ENCODE data around the gene UBE2D3. TPM values are rescaled to one million over a fixed set of nuclear protein-coding genes. Genes with fewer than 3 reads are reported as not detected.

Gene UBE2D3
- total and polyA plus RNA-seq, 8 donors, result 143 to 398 (median 277) TPM

- Histone ChIP-seq H3K27me3 (no peaks in the 10 kb centered on the region), H3K27ac (no peak overlapping the region), H3K9me3 (no peaks in the 10 kb centered on the region), H3K4me3 (no peak overlapping the region), H3K4me1 (peaks cover 5 to 14% (median 9%) of the 10 kb centered on the region in 4 donors), H3K36me3 (no peaks in the 10 kb centered on the region)
- no peak for DNase-seq
- WGBS, 5 donors, result 92 to 95% (median 94%) methylated on average over 3 of the region's 3 CpGs
- intact Hi-C loops (cut with DNase I; ENCODE audit: low total_unique reads), result no loop called here
- TF ChIP-seq CTCF (IDR thresholded peaks at IDR 0.05) (no peak), POLR2A (IDR thresholded peaks at IDR 0.05) (no peak), EP300 (IDR thresholded peaks at IDR 0.05) (no peak), POLR2AphosphoS5 (IDR thresholded peaks at IDR 0.05) (no peak)
Observed at GRCh38 chr4:102764901-102765300, 62.5 kb downstream of the UBE2D3 start.

GRCh38 chr4:102761906-102762305 lies 65.4 kb downstream of the UBE2D3 start:
- intact Hi-C loops (cut with DNase I; ENCODE audit: low total_unique reads), result no loop called here
- Histone ChIP-seq H3K4me3 (peak overlapping the region in 3 of 4 donors; percentile 83 to 93 (median 86)), H3K9me3 (no peaks in the 10 kb centered on the region), H3K27ac (peak overlapping the region in 1 of 5 donors; percentile 89), H3K36me3 (no peaks in the 10 kb centered on the region), H3K4me1 (peaks cover 13 to 44% (median 26%) of the 10 kb centered on the region in 4 donors), H3K27me3 (no peaks in the 10 kb centered on the region)
- 64 to 79% (median 69%) methylated on average over 14 of the region's 14 CpGs for WGBS, 5 donors
- no peak for DNase-seq
- TF ChIP-seq EP300 (IDR thresholded peaks at IDR 0.05), result no peak
- TF ChIP-seq CTCF (IDR thresholded peaks at IDR 0.05), result no peak

GRCh38 chr4:102761296-102761701 lies 66.1 kb downstream of the UBE2D3 start:
- TF ChIP-seq POLR2A (IDR thresholded peaks at IDR 0.05) (no peak), EP300 (IDR thresholded peaks at IDR 0.05) (no peak), CTCF (IDR thresholded peaks at IDR 0.05) (no peak), POLR2AphosphoS5 (IDR thresholded peaks at IDR 0.05) (no peak)
- 1 to 3% (median 2%) methylated on average over 14 to 15 of the region's 15 CpGs for WGBS, 5 donors
- Histone ChIP-seq H3K27me3 (no peaks in the 10 kb centered on the region), H3K9me3 (no peaks in the 10 kb centered on the region), H3K27ac (peak overlapping the region; percentile 84 to 91 (median 89)), H3K4me3 (peak overlapping the region; percentile 83 to 94 (median 90)), H3K4me1 (peaks cover 13 to 46% (median 27%) of the 10 kb centered on the region in 4 donors), H3K36me3 (no peaks in the 10 kb centered on the region)
- DNase-seq, result no peak
- intact Hi-C loops (cut with DNase I; ENCODE audit: low total_unique reads), result no loop called here

- no peaks in the 10 kb centered on the region for H3K9me3 ChIP-seq
- peaks cover 13 to 46% (median 27%) of the 10 kb centered on the region in 4 donors for H3K4me1 ChIP-seq
- no peaks in the 10 kb centered on the region for H3K27me3 ChIP-seq
- H3K36me3 ChIP-seq, result no peaks in the 10 kb centered on the region
- peak within 1 kb of the TSS; percentile 83 to 94 (median 90) for H3K4me3 ChIP-seq
- TF ChIP-seq EP300 (IDR thresholded peaks at IDR 0.05) (no peak), POLR2AphosphoS5 (IDR thresholded peaks at IDR 0.05) (peak; percentile 55 to 90 (median 79))
- intact Hi-C loops (cut with DNase I; ENCODE audit: low total_unique reads), result no loop called here
- WGBS, 5 donors, result 0 to 1% (median 0%) methylated on average over 5 to 60 of the region's 60 CpGs
- peak within 1 kb of the TSS; percentile 84 to 91 (median 89) for H3K27ac ChIP-seq
- peak; percentile 86 to 94 for DNase-seq
Observed at GRCh38 chr4:102760645-102761295, 66.6 kb downstream of the UBE2D3 start, which contains the start of gene MANBA. Gene MANBA, minus strand, starts transcription at chr4:102760968. Its CDS starts 74 bp downstream, at chr4:102760894.
